WTC11 (cell line): Measurements from ENCODE around the gene NHS. TPM values are rescaled to one million over a fixed set of nuclear protein-coding genes. Genes with fewer than 3 reads are reported as not detected.

Source experiments
- ATAC-seq: fragments of 200-7000 bp; cut with Tn5 transposase; 2 replicates; pipeline ENCODE4 v1.10.0; 2021; ENCODE audit warnings: mild to moderate bottlenecking, moderate library complexity
- CTCF ChIA-PET: fragments of 300-600 bp; sonication (Branson Sonifier 250); formaldehyde crosslinking; loops from one replicate; lab custom pipeline; 2021; ENCODE audit warnings: antibody characterized with exemption; lab: Charles Lee
- POLR2A ChIA-PET: fragments of 350-600 bp; sonication (Branson Sonifier 250); formaldehyde crosslinking; loops from one replicate; lab custom pipeline; 2021; ENCODE audit warnings: antibody characterized with exemption; lab: Charles Lee
- DNase-seq: peaks from one replicate; pipeline ENCODE4 v3.0.0; 2021; ENCODE audit warnings: low spot score
- H3K27ac Mint-ChIP-seq: 2 replicates; pipeline ENCODE4 v1.8.0; 2021; ENCODE audit warnings: mixed read lengths
- H3K27me3 Mint-ChIP-seq: 2 replicates; pipeline ENCODE4 v1.8.0; 2021; ENCODE audit warnings: low read depth, mild to moderate bottlenecking, moderate library complexity, mixed read lengths
- H3K36me3 Mint-ChIP-seq: 2 replicates; pipeline ENCODE4 v1.8.0; 2021; ENCODE audit warnings: mixed read lengths
- H3K4me1 Mint-ChIP-seq: 2 replicates; pipeline ENCODE4 v1.8.0; 2022; ENCODE audit warnings: mixed read lengths
- H3K4me3 Mint-ChIP-seq: 2 replicates; pipeline ENCODE4 v1.8.0; 2021; ENCODE audit warnings: mild to moderate bottlenecking, moderate library complexity, mixed read lengths
- H3K9me3 Mint-ChIP-seq: 2 replicates; pipeline ENCODE4 v1.8.0; 2021; ENCODE audit warnings: mixed read lengths
- ARID4B ChIP-seq: sonication (generic); formaldehyde crosslinking; IDR thresholded peaks from 2 replicates; pipeline ENCODE4 v1.8.0; 2023; ENCODE audit warnings: missing genetic modification reagents, mild to moderate bottlenecking, borderline replicate concordance
- ELF4 ChIP-seq: sonication (generic); formaldehyde crosslinking; IDR thresholded peaks from 2 replicates; pipeline ENCODE4 v1.8.1; 2022; ENCODE audit warnings: low read depth, mild to moderate bottlenecking, moderate library complexity, missing genetic modification reagents
- EMX1 ChIP-seq: fragments of 250-450 bp; sonication (Bioruptor Pico); IDR thresholded peaks from 2 replicates; pipeline ENCODE4 v1.8.0; 2021; ENCODE audit warnings: mild to moderate bottlenecking
- ESRRA ChIP-seq: sonication (generic); formaldehyde crosslinking; IDR thresholded peaks from 2 replicates; pipeline ENCODE4 v1.8.1; 2022; ENCODE audit warnings: mild to moderate bottlenecking, missing genetic modification reagents, borderline replicate concordance
- HMGA2 ChIP-seq: fragments of 250-450 bp; sonication (Bioruptor Pico); IDR thresholded peaks from 2 replicates; pipeline ENCODE4 v1.4.0; 2021; ENCODE audit warnings: mild to moderate bottlenecking, moderate library complexity
- MXD4 ChIP-seq: fragments of 250-450 bp; sonication (Bioruptor Pico); IDR thresholded peaks from 2 replicates; pipeline ENCODE4 v1.8.0; 2021; ENCODE audit warnings: mild to moderate bottlenecking, moderate library complexity, borderline replicate concordance
- NFATC4 ChIP-seq: fragments of 250-450 bp; sonication (Bioruptor Pico); IDR thresholded peaks from 2 replicates; pipeline ENCODE4 v1.9.0; 2021; ENCODE audit warnings: mild to moderate bottlenecking
- NR3C1 ChIP-seq: sonication (generic); formaldehyde crosslinking; conservative IDR thresholded peaks from 2 replicates; pipeline ENCODE4 v1.8.1; 2023; ENCODE audit warnings: low read depth, mild to moderate bottlenecking, missing genetic modification reagents
- RELA ChIP-seq: sonication (generic); formaldehyde crosslinking; IDR thresholded peaks from 2 replicates; pipeline ENCODE4 v1.8.1; 2022; ENCODE audit warnings: missing genetic modification reagents, mild to moderate bottlenecking, borderline replicate concordance
- SMAD4 ChIP-seq: sonication (generic); formaldehyde crosslinking; IDR thresholded peaks from 2 replicates; pipeline ENCODE4 v1.8.0; 2022; ENCODE audit warnings: mild to moderate bottlenecking, missing genetic modification reagents
- ZBTB21 ChIP-seq: sonication (generic); formaldehyde crosslinking; IDR thresholded peaks from 2 replicates; pipeline ENCODE4 v1.8.1; 2023; ENCODE audit warnings: mild to moderate bottlenecking, missing genetic modification reagents, borderline replicate concordance
- ZNF121 ChIP-seq: sonication (generic); formaldehyde crosslinking; IDR thresholded peaks from 2 replicates; pipeline ENCODE4 v1.8.0; 2023; ENCODE audit warnings: missing genetic modification reagents
- ZNF138 ChIP-seq: sonication (generic); formaldehyde crosslinking; conservative IDR thresholded peaks from 2 replicates; pipeline ENCODE4 v1.8.1; 2022; ENCODE audit warnings: mild to moderate bottlenecking, moderate library complexity, missing genetic modification reagents
- ZNF396 ChIP-seq: fragments of 250-450 bp; sonication (Bioruptor Pico); IDR thresholded peaks from 2 replicates; pipeline ENCODE4 v1.8.0; 2021; ENCODE audit warnings: mild to moderate bottlenecking, moderate library complexity, borderline replicate concordance
- ZSCAN18 ChIP-seq: fragments of 250-450 bp; sonication (Bioruptor Pico); IDR thresholded peaks from 2 replicates; pipeline ENCODE4 v2.1.2; 2022; ENCODE audit warnings: mild to moderate bottlenecking, moderate library complexity
- total RNA-seq: library from RNA; stranded (reverse); gene quantifications from 3 replicates; pipeline ENCODE4 v1.2.3, GENCODE V29; 2021
- TF ChIP-seq, protein P1 (sequence below): fragments of 200-600 bp; IDR thresholded peaks from 2 replicates; pipeline ENCODE4 v1.8.0; 2022; ENCODE audit warnings: antibody characterized with exemption
- TF ChIP-seq, protein P2 (sequence below): fragments of 250-450 bp; sonication (Bioruptor Pico); IDR thresholded peaks from 2 replicates; pipeline ENCODE4 v1.9.0; 2021; ENCODE audit warnings: mild to moderate bottlenecking, borderline replicate concordance
- TF ChIP-seq, protein P3 (sequence below): sonication (generic); formaldehyde crosslinking; IDR thresholded peaks from 2 replicates; pipeline ENCODE4 v1.8.1; 2023; ENCODE audit warnings: mild to moderate bottlenecking, missing genetic modification reagents

NHS gene
- total RNA-seq, 1 experiment from 2014 or later, result 5.8 TPM

- no peak for TF ChIP-seq EMX1
- no peak for TF ChIP-seq ZNF138 (CRISPR knock-in tag)
- TF ChIP-seq, protein P1, sequence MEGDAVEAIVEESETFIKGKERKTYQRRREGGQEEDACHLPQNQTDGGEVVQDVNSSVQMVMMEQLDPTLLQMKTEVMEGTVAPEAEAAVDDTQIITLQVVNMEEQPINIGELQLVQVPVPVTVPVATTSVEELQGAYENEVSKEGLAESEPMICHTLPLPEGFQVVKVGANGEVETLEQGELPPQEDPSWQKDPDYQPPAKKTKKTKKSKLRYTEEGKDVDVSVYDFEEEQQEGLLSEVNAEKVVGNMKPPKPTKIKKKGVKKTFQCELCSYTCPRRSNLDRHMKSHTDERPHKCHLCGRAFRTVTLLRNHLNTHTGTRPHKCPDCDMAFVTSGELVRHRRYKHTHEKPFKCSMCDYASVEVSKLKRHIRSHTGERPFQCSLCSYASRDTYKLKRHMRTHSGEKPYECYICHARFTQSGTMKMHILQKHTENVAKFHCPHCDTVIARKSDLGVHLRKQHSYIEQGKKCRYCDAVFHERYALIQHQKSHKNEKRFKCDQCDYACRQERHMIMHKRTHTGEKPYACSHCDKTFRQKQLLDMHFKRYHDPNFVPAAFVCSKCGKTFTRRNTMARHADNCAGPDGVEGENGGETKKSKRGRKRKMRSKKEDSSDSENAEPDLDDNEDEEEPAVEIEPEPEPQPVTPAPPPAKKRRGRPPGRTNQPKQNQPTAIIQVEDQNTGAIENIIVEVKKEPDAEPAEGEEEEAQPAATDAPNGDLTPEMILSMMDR, result no peak
- no peak for TF ChIP-seq RELA (CRISPR knock-in tag)
- no peak for TF ChIP-seq ZBTB21 (CRISPR knock-in tag)
- no peak for TF ChIP-seq SMAD4 (CRISPR knock-in tag)
- no peak for TF ChIP-seq ZNF396
- TF ChIP-seq ZNF121 (CRISPR knock-in tag), result no peak
- TF ChIP-seq NFATC4, result no peak
- no peak for TF ChIP-seq ESRRA (CRISPR knock-in tag)
- TF ChIP-seq MXD4 (CRISPR knock-in tag), result no peak
- TF ChIP-seq HMGA2 (CRISPR knock-in tag), result no peak
- no peak for TF ChIP-seq NR3C1
- TF ChIP-seq ARID4B (CRISPR knock-in tag), result no peak
- TF ChIP-seq, protein P2, sequence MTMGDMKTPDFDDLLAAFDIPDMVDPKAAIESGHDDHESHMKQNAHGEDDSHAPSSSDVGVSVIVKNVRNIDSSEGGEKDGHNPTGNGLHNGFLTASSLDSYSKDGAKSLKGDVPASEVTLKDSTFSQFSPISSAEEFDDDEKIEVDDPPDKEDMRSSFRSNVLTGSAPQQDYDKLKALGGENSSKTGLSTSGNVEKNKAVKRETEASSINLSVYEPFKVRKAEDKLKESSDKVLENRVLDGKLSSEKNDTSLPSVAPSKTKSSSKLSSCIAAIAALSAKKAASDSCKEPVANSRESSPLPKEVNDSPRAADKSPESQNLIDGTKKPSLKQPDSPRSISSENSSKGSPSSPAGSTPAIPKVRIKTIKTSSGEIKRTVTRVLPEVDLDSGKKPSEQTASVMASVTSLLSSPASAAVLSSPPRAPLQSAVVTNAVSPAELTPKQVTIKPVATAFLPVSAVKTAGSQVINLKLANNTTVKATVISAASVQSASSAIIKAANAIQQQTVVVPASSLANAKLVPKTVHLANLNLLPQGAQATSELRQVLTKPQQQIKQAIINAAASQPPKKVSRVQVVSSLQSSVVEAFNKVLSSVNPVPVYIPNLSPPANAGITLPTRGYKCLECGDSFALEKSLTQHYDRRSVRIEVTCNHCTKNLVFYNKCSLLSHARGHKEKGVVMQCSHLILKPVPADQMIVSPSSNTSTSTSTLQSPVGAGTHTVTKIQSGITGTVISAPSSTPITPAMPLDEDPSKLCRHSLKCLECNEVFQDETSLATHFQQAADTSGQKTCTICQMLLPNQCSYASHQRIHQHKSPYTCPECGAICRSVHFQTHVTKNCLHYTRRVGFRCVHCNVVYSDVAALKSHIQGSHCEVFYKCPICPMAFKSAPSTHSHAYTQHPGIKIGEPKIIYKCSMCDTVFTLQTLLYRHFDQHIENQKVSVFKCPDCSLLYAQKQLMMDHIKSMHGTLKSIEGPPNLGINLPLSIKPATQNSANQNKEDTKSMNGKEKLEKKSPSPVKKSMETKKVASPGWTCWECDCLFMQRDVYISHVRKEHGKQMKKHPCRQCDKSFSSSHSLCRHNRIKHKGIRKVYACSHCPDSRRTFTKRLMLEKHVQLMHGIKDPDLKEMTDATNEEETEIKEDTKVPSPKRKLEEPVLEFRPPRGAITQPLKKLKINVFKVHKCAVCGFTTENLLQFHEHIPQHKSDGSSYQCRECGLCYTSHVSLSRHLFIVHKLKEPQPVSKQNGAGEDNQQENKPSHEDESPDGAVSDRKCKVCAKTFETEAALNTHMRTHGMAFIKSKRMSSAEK, result no peak
- no peak for TF ChIP-seq ZSCAN18
- TF ChIP-seq ELF4 (CRISPR knock-in tag), result no peak
- TF ChIP-seq, protein P3, sequence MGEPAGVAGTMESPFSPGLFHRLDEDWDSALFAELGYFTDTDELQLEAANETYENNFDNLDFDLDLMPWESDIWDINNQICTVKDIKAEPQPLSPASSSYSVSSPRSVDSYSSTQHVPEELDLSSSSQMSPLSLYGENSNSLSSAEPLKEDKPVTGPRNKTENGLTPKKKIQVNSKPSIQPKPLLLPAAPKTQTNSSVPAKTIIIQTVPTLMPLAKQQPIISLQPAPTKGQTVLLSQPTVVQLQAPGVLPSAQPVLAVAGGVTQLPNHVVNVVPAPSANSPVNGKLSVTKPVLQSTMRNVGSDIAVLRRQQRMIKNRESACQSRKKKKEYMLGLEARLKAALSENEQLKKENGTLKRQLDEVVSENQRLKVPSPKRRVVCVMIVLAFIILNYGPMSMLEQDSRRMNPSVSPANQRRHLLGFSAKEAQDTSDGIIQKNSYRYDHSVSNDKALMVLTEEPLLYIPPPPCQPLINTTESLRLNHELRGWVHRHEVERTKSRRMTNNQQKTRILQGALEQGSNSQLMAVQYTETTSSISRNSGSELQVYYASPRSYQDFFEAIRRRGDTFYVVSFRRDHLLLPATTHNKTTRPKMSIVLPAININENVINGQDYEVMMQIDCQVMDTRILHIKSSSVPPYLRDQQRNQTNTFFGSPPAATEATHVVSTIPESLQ (CRISPR knock-in tag), result no peak
- TF ChIP-seq, all 79 proteins: peak for 0
- ATAC-seq (no peak), DNase-seq (no peak)
- ChIA-PET CTCF (interaction anchor here (1.3 kb wide), 1 partner anchor 22 kb away, joined by 4 read pairs; no protein-coding TSS in a partner anchor), POLR2A (no interaction called here)
- H3K4me1 Mint-ChIP-seq, result peaks cover 32% of the 10 kb centered on the region
- no peaks in the 10 kb centered on the region for H3K9me3 Mint-ChIP-seq
- peak overlapping the region; percentile 44; the same call in 1 of the 2 replicates for H3K4me3 Mint-ChIP-seq
- H3K27ac Mint-ChIP-seq, result no peak overlapping the region; the same call in 1 of the 2 replicates
- H3K27me3 Mint-ChIP-seq, result no peaks in the 10 kb centered on the region; the same call in 1 of the 2 replicates
- no peaks in the 10 kb centered on the region for H3K36me3 Mint-ChIP-seq
These were observed 259.7 kb downstream of the NHS start for GRCh38 chrX:17634542-17635207.
